ENCODE measurements around the gene HAPLN2.
A peak's percentile ranks its signal among the peaks of the same experiment; 100 is the strongest.

Gene HAPLN2

DNA sequence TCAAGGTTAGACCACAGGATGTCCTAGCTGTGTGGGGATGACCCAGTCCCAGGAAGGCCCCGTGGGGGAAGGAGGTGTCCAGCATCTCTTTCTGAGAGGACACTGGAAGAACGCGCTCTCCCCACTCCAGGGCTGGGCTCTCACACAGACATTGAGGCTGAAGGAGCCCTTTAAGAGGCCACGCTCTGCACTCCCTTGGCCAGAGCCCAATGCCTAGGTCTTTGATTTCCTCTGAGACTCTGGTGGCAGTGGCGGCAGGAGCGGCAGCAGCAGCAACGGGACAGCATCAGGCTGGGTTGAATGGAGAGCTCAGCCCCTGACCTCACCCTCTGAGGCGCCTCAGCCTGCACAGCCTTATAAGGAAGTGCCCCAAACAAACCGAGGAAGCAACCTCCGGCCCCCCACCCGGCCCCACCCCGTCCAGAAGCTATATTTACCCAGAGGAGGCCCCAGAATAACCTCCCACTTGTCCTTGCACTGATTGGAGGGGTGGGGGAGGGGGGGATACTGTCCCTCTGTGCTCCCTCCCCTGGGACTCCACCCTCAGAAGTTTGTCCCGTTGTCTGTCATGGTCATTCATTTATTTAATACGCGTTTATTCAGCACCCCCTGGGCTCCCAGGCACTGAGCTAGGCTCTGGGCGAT is 45.7 kb downstream of the HAPLN2 start:
- DNase-seq = no peak

DNA sequence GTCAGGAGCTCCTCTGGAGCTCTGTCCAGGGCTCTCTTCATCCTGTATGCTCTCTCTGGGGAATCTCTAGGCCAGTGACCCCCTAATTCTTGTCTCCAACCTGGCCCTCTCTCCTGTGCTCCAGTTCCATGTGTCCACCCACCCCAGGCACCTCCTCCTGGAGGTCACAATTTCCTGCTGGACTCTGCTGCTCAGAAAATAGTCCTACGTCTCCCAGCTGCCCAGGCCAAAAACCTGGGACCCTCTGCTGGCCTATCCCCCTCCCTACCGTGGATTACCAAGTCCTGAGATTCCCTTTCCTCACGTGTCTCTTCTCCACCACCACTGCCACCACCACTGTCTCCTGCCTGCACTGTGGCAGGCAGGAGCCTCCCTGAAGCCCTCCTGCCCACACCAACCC is 46.3 kb downstream of the HAPLN2 start:
- DNase-seq = no peak

DNA sequence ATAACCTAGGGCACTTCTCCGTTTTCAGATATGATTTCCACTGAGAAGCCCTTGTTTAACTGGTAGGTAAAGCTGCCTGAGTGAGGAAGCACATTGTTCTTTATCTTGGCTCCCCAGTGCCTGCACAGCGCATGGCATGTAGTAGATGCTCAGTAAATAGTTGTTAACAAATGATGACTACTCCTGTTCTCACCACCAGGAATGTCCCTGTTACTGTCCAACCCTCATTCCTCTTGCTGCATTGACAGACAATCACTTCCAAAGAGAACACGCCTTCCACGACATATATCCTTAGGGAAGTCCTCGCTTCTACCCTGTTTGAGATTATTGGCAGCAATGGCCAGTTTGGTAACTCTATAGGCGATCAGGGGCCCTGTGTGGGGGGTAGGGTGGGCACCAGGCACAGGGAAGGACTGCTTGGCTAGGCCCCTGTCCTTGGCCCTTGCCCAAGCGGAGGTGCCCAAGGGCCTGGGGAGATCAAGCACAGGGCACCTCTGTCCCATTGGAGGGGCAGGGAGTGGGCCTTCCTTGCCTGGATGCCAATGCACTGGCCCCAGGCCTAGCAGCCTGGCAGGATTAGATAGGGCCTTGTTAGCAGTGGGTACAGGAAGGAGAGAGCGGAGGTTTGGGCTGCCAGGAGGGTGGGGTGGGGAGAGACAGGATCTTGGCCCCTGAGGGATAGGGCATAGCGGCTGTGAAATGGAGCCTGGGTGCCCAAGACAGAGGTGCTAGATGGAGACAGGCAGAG is 47.8 kb downstream of the HAPLN2 start:
- no peak for DNase-seq

DNA sequence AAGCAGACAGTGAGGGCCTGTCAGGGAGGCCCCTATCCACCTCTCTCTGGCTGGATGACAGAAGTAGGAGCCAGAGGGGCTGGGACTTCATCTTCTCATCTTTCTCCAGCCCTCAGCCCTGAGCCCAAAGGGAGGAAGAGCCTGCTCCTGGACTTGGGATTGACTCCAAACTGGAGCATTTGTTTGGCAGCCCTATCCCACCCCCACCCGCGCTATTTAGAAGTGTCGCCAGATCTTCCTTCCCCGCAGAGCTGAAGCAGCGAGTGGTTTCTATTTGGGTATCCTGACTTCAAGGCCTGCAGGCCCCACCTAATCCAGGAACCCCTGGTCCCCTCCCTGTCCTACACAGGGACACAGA is 48.4 kb downstream of the HAPLN2 start:
- peak; percentile 67 for DNase-seq

DNA sequence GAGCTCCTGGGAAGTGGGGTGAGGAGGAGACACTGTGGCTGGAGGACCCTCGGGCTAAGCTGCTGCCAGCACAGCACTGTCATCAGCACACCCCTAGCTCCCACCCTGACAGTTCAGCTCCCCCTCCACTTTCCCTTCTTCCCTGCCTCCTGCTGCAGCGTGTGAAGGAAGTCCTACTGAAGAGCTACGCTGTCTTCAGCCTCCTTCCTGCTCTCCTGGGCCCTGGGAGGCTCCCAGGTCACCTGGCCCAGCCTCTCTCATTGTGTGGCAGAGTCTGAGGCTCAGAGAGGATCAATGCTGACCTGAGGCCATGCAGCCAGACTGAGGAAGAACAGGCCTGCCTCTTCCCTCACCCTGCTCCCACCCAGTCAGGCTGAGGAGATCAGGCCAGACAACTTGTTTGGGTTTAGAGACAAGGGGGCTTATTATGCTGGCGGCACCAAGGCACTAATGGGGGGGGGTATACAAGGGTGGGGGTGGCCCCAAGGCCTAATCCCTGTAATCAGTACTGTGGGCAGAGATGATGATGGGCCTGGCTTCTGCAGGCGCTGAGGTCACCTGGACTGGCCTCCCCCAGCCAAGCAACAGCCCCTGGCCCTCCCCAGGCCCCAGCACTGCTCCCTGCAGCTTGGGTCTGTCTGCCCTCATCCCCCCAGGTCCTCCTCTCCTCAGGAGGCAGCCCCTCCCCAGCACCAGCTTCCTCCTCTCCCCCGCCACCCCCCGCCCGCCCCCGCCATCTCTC is 48.9 kb downstream of the HAPLN2 start:
- no peak for DNase-seq

DNA sequence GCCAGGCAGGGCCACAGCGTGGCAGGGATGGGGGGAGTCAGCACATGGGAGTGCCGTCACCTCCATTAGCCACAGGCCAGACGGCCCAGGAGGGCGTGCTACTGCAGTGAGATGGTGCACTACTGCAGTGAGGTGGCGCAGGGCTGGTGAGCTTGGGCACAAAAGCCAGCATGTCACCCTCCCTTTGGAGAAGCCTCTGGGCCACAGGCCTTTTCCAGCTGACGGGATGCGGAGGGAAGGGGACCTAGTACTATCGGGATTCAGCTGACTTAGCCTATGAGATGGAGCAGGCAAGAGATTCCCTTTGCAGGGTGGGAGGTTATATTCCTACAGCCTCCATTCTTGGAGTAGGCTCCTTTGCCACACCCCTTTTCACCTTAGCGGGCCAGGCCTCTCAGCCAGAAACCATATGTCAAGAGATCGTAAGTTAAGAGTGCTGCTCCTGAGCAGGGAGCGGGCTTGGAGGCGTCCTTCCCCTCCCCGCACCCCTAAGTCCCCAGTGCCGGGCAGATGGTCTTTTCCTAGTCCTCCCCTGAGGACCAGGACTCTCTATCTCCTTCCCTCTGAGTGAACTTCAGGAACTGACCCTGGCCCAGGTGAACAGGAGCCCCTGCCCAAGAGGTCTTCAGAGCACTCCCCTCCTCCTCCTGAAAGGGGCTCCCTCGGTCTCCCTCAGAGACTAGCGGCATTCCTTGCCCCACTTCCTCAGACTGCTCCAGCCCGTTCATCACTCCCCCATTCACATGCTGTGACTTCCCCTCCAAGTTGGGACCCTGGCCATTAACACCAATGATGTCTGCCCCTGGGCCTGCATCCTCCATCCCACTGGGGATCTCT is 49.8 kb downstream of the HAPLN2 start:
- no peak for DNase-seq

DNA sequence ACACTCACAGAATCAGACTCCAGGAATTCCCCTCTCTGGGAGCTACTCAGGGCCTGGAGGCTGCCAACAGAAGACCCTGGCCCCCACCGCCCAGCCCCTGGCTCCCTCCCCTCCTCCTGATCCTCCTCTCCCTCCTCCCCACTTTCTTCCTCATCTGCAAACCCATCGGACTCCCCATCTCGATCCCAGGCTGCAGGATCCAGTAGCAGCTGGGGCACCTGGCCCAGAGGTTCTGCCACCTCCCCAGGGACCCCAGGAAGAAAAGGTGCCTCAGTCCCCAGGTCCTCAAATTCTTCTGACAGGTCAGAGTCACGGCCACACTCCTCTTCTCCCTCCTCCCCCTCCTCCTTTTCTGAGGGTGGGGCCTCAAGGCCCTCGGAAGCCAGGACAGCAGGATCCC is 50.6 kb downstream of the HAPLN2 start:
- DNase-seq = no peak

DNA sequence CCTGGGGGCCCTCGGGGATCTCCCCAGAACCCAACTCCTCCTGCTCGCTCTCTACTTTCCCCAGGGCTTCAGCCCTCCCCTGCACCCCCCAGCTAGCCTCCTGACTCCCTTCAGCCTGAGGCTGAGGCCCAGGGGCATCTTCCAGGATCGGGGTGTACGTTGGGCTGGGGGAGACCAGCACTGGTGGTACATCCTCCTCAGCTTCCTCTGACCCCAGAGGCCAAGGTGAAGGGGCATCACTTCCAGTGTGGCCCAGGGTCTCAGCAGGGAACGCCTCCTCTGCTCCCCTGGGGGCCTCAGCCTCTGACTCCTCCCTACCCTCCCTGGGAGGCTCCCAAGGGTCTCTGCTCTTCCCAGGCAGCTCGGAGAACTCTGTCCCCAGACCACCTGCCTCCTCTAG is 51.1 kb downstream of the HAPLN2 start:
- DNase-seq = no peak

DNA sequence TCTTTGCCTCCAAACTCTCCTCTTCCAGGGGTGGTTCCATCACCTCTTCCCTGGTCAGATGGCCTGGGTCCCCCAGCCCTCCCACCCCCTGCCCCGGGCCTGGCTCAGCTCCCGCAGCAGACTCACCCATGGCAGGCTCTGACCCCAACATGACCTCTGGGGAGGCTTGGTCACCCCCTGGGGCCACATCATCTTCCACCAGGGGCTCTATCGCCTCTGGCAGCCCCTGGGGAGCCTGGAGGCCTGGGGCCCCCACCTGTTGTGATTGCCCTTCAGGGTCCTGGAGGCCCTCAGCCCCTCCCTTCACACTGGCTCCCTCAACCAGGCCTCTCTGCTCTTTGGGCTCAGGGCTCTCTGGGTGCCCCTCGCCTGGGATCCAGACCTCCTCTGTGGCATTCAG is 51.6 kb downstream of the HAPLN2 start:
- DNase-seq = no peak

DNA sequence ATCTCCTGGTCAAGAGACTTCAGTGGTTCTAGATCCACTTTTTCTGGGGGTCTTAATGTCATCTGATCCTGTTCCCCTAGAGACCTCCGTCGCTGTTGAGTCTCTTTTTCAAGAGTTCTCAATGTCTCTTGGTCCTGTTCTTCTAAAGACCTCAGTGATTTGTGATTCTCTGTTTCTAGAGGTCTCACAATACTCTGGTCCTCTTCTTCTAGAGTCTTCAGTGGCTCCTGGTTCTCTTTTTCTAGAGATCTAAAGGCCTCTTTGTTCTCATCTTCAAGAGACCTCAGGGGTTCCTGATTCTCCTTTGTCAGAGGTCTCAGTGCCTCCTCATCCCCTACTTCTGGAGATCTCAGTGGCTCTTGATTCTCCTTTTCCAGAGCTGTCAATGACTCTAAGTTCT is 52.6 kb downstream of the HAPLN2 start:
- no peak for DNase-seq

DNA sequence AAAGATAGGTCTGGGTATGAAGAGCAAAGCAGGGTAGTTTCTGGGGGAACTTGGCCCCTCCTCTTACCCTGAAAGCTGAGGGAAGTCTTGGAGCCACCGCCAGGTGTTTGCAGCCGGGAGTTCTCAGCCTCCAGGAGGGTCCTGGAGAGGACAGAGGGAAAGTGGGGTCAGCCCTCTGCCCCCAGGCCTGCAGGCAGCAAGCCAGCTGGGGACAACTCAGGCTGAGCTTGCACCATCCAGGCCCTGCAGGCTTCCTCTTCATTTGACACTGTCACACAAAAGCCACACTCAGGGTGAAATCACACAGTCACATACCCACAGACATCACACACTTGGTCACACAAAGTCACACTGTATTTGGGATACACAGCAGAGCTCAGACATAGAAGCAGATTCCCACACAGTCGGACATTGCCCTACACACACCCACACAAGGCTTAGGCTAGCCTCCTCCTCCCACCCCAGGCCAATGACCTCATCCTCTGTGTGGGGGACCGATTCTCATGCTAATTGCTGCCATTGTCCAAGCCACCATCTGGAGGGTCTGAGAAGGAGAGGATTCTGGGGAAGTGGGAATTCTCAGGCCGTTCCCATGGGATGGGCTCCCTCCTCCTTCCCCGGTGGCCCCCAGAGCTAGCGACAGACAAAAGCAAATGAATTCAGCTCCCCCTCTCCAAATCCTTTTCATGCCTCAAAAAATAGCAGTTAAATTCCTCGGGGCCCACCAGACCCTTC is 54.3 kb downstream of the HAPLN2 start:
- DNase-seq = no peak

Measured in NCI-H446 treated with DMSO at 0.1 percent for 48 hours (cell line).